HG02943 (cell line): ENCODE measurements around the gene LACRT.
"Not testable (repeated sequence)": the region's sequence is repeated elsewhere in the genome, so short reads cannot be mapped to it uniquely, and the experiment has no call there.

ENCODE experiments used
- ATAC-seq: cut with Tn5 transposase; IDR thresholded peaks from one replicate; pipeline ENCODE4 v1.9.1; 2021; ENCODE audit warnings: mild to moderate bottlenecking, low read depth, moderate library complexity; ENCODE audit not compliant: unreplicated experiment

LACRT gene, protein sequence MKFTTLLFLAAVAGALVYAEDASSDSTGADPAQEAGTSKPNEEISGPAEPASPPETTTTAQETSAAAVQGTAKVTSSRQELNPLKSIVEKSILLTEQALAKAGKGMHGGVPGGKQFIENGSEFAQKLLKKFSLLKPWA

GRCh38 chr12:54634795-54635194, at the start of gene LACRT:
Gene LACRT, minus strand, starts transcription at chr12:54634895. Its CDS starts 54 bp downstream, at chr12:54634841.
- no peak for ATAC-seq

GRCh38 chr12:54683398-54683797, 48.7 kb upstream of the LACRT start:
- ATAC-seq: no peak

DNA sequence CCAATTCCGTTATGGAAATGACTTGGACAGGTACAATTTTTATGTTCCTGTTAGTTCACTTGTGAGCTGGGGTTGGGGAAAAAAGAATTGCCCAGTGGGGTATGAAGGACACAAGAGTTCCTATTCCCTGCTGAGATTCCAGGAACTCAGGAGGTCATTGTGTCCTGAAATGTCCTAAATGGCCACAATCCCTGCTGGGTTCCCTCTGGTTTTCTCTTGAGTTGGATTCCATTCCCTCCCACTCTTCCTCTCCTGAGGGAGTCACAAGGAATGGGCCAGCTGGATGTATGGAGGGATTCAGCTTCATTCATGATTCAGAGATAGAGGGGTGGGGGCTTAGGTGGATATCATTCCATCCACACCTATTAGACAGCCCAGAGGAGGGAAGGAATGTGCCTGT, 48.0 kb upstream of the LACRT start:
- no peak for ATAC-seq

DNA sequence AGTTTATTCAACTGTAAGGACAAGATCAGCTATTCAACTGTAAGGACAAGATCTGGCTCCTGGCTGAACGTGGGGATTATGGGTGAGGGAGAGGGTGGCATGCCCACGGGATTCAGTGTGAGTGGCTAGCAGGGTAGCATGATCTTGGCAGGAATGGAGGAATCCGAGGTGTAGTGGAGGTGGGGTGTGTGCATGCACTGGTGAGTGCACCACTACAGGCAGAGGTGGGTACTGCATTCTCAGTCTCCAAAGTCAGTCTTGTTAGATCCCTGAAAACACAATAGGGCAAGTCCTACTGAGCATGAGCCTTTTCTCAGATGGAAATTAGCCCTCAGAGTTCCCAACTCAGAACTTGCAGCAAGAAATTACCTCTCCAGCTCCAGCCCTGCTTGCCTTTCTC, 45.7 kb upstream of the LACRT start:
- no peak for ATAC-seq

DNA sequence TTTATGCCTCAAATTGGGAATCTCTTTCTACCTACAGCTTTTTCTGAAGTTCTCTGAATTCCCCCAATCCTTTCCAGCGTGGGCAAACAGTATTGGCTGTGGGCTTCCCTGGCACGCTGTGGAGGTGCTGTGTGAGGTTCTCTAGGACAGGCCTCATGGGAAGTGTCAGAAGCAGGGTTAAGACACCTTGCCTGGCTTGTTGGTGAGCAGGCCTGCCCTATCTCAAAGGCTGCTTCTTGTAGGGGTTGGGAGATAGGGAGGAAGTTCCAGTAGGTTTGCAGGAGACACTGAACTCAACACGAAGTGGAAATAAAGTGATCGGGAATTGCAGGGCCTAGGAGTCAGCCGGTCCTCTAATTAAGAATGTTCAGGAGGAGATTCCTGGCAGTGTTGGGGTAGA, 43.4 kb upstream of the LACRT start:
- no peak for ATAC-seq

DNA sequence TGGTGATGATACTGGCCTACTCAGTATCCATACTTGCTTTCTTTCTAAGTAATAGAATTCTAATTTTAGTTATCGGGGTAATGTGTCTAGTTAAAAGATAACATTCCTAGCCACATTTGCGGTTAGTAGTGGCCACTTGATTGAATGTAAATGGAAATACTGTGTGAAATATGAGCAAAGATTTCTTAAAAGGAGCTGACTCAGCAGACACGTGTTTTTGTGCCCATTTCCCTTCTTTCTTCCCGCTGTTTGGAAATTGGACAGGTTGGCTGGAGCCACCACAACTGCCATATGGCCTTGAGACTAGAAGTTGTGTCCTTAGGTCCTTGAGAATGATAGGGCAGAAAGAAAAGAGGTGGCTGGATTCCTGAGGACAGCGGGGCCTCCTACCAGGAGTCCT, 33.2 kb upstream of the LACRT start:
- no peak for ATAC-seq

GRCh38 chr12:54666008-54666407, 31.3 kb upstream of the LACRT start:
- no peak for ATAC-seq

DNA sequence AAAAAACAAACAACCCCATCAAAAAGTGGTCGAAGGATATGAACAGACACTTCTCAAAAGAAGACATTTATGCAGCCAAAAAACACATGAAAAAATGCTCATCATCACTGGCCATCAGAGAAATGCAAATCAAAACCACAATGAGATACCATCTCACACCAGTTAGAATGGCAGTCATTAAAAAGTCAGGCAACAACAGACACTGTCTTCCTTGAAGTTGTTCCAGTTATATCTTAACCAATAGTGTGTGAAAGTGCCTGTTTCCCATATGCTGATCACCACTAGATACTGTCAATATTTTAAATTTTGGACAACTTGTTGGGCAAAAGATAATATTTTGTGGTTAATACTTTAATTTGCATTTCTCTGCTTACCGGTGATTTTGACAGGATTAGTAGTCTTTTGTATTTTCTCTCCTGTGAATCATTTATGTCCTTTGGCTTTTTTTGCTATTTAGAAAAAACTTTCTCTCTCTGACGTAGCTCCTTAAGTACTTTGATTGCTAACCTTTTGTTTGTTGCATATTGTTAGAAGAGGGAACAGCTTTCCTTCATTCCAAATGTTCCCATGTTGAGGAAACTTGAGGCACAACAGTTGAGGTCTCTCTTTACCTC, 30.4 kb upstream of the LACRT start:
- ATAC-seq: not testable (repeated sequence)

DNA sequence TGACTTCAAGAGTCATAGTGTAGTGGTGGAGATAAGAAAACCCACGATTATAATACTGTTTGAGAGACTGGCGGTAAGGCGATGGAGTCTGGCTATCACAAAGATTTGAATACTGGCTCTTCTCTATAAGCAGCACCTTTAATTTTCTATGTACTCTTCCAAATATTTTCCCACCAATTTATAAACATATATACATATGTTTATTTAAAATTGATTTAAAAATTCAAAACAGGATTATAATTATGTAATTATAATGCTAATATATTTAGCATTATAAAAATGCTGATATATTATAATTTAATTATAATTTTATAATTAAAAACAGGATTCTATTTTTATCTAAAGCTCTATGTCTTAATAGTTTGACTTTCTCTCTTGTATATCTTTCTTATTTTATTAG, 28.9 kb upstream of the LACRT start:
- no peak for ATAC-seq

DNA sequence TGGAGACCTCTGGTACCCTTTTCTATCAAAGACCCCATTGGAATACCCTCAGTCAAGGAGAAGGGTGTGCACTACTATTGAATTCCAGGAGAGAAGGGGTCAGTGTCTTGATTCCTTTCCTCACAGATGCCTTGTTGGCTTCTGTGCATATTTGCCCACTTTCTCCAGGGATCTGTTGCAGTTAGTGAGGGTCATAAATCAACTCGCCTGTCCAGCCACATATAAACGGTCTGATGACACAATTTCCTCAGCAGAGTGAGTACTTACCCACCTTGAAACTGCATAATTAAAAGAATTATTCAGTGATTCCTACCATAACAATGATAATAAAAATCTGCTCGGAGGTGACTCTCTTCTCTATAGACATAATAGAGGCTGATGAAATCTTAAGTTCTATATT, 27.3 kb upstream of the LACRT start:
- ATAC-seq: no peak

- no peak for ATAC-seq
These were observed 26.4 kb upstream of the LACRT start for GRCh38 chr12:54661048-54661447.

GRCh38 chr12:54660320-54660962, 25.7 kb upstream of the LACRT start:
- ATAC-seq: no peak

DNA sequence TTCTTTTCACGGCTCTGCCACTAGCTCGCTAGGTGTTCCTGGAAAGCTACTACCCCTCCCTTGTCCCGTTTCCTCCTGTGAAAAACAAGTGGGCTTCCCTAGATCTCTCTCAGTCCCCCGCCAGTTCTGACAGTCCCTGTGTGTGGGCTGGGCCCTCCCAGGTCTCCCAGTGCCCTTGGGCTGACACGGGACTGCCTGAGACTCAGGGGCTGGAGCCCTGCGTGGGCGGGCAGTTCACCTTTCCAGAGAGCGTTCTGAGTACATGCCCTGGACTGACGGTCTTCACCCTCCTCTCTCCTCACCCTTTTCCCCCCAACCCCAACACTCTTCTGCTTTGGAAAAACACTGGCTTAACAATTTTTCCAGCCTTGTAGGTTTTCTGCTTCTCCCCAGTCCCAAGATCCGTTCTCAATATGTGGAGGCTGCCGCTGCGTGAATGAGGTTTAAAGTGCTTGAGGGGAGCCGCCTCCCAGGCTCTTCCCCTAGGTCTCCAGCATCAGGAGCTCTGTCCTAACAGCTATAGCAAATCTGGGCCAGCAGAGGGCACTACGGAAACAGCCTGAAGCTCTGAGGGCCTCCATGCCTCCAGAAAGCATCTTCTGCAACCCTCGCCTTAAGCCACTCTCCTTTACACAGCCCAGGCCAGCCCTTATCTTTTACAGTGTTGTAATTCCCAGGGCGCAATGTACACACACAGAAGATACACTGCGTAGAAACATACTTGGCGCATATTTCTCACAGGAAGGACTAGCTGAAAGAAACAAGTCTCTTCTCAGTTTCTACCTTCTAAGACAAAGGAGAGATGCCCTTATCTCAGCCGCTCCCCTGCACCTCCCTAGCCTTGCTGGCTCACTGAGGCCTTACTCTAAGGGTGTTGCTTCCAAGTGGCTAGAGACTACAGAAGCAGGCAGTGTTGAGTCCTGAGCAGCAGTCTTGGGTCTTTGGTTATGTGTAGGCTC, 23.9 kb upstream of the LACRT start:
- no peak for ATAC-seq

DNA sequence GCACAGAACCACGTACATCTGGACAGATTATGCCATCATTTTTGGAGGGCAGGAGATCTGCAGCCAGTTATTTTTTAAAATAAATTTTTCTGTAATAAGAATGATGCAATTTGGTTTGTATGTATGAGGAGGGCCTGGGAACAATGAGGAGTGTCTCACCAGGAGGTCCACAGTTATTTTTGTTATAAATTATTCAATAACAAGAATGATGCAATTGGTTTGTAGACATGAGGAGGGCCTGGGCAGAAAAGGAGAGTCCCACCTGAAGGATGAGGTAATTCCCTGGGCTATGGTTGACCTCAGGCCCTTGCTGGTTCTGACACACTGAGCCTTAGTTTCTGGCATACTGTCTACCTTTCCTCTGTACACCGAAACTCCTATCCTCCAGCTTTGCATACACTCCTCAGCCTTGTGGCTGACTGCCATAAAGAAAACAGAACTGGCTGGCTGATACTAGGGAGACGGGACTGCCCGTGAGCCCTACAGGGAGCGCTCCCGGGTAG, 22.5 kb upstream of the LACRT start:
- no peak for ATAC-seq

DNA sequence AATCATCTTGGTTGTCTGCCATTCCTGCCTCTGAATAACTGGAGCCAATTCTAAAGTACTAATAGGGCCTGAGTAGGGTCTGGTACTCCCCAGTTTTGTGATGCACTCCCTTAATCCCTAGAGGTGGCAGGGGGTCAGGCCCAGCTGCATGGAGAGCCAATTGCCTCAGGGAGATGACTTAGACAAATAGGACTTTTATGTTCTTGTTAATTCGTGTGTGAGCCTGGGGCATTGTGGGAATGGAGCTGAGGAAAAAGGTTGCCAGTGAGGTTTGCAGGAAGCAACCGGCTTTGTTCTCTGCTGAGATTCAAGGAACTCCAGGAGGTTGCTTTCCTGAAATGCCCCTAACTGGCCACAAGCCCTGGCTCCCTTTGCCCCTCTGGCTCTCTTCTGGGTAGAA, 20.2 kb upstream of the LACRT start:
- ATAC-seq: no peak

GRCh38 chr12:54653025-54653424, 18.3 kb upstream of the LACRT start:
- ATAC-seq: no peak

- no peak for ATAC-seq
These were observed 16.2 kb upstream of the LACRT start for GRCh38 chr12:54650889-54651288.

DNA sequence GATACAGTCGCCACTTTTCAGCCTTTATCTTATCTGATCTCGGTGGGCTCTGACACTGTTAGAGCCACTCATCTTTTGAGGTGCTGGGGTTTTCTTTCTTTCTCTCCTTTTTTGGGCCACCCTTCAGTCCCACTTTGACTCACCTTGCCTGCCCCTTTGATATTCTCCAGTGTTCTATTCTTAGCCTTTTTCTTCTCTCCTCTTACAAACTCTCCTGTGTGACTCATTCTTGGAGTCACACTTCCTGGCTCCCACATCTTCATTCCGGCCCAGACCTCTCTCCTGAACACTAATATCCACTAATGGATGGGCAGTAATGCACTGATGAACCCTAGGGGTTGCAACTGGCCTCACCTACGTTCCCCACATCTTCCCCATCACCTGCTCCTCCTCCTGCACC, 15.7 kb upstream of the LACRT start:
- ATAC-seq: no peak

GRCh38 chr12:54649825-54650224, 15.1 kb upstream of the LACRT start:
- no peak for ATAC-seq

- no peak for ATAC-seq
These were observed 13.6 kb upstream of the LACRT start, which contains the start of gene DCD for GRCh38 chr12:54648265-54648664. Gene DCD, minus strand, starts transcription at chr12:54648365. Its CDS starts 62 bp downstream, at chr12:54648303.

- no peak for ATAC-seq
These were observed 6.9 kb upstream of the LACRT start for GRCh38 chr12:54641554-54641953.
